Stimulated activated CD8-positive, alpha-beta memory T cell treated with anti-CD3 and anti-CD28 coated beads, Interleukin-2, amount 100 ng/mL, for 1 hour (primary cell): ENCODE data around the gene SLTM.
"Not testable (repeated sequence)": the region's sequence is repeated elsewhere in the genome, so short reads cannot be mapped to it uniquely, and the experiment has no call there.

Source experiments
- DNase-seq, 2 donors: peaks; one replicate each; pipeline ENCODE4 v3.0.0-alpha.2; 2020; ENCODE audit warnings: low read depth in 2 of 2

Gene SLTM

GRCh38 chr15:58933281-58934113, at the start of gene SLTM:
Gene SLTM, minus strand, starts transcription at chr15:58933679. Its CDS starts 114 bp downstream, at chr15:58933565.
- DNase-seq, result peak; percentile 88 to 91

- DNase-seq, result no peak
Observed at GRCh38 chr15:58983261-58983660, 49.8 kb upstream of the SLTM start.

GRCh38 chr15:58981808-58982475, 48.5 kb upstream of the SLTM start:
- DNase-seq, result no peak

- DNase-seq, result no peak
Observed at GRCh38 chr15:58980351-58980939, 47.0 kb upstream of the SLTM start.

- no peak for DNase-seq
Observed at GRCh38 chr15:58977887-58978286, 44.4 kb upstream of the SLTM start.

GRCh38 chr15:58967479-58967878, 34.0 kb upstream of the SLTM start:
- DNase-seq, result no peak

- DNase-seq, result no peak
Observed at GRCh38 chr15:58966698-58967097, 33.2 kb upstream of the SLTM start.

GRCh38 chr15:58962662-58963565, 29.4 kb upstream of the SLTM start:
- no peak for DNase-seq

GRCh38 chr15:58962136-58962535, 28.7 kb upstream of the SLTM start:
- DNase-seq, result no peak

- DNase-seq, result no peak
Observed at GRCh38 chr15:58958811-58959210, 25.3 kb upstream of the SLTM start.

GRCh38 chr15:58957101-58957973, 23.9 kb upstream of the SLTM start:
- DNase-seq, result peak; percentile 8 to 39

GRCh38 chr15:58952751-58953150, 19.3 kb upstream of the SLTM start:
- no peak for DNase-seq

GRCh38 chr15:58951388-58952007, 18.0 kb upstream of the SLTM start:
- DNase-seq, result no peak

GRCh38 chr15:58947179-58947578, 13.7 kb upstream of the SLTM start:
- DNase-seq, result no peak

GRCh38 chr15:58934974-58935373, 1.5 kb upstream of the SLTM start:
- not testable (repeated sequence) for DNase-seq

GRCh38 chr15:58934521-58934920, 1.0 kb upstream of the SLTM start:
- DNase-seq, result no peak

- DNase-seq, result no peak
Observed at GRCh38 chr15:58934114-58934447, 602 bp upstream of the SLTM start.

GRCh38 chr15:58932710-58933280, 684 bp downstream of the SLTM start:
- DNase-seq, result no peak

GRCh38 chr15:58931987-58932588, 1.4 kb downstream of the SLTM start:
- DNase-seq, result no peak
